C1 segment of cervical spinal cord (tissue), 14 donors: Measurements from ENCODE around the gene INO80B.
"Not testable (repeated sequence)": the region's sequence is repeated elsewhere in the genome, so short reads cannot be mapped to it uniquely, and the experiment has no call there.

ENCODE experiments used
- DNase-seq, 14 donors: peaks; one replicate each; lab custom pipeline; 2025; lab: John Stamatoyannopoulos, UW

The INO80B gene

DNA sequence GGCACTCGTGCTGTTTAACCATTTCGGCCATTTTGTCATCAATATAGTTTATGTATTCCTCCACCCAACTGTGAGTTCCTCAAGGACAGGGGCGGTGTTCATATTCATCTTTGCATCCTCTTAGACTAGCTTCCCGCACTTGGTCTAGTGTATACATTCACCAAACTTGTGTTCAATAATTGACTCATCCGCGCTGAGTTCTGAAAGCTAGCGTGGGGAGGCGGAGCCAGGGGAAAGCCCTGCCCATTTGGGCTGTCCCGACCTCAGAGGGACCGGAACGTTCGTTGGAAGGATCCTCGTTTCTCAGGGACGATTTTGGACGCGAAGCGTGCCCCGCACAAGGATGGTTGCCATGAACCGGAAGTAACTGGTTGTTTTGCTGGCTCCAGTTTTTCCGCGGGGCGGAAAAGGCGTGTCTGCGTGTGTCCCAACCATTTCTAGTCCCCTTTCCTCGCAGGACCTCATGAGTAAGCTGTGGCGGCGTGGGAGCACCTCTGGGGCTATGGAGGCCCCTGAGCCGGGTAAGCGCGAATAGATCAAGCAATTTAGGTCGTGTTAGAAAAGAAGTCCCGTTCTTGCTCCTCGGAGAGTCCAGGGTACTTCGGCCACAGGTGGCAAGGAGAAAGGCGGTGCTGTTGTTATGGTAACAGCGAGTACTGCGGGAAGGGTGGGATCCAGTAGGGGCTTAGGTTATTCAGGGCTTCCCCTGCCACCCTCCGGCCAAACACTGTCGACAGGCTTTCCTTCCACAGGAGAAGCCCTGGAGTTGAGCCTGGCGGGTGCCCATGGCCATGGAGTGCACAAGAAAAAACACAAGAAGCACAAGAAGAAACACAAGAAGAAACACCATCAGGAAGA lies at the start of gene INO80B:
INO80B (plus strand) TSS at position 434 of the 858 bp plus-strand sequence; CDS start at position 464, 30 bp downstream.
- peak; percentile 68 to 97 (median 94) for DNase-seq

DNA sequence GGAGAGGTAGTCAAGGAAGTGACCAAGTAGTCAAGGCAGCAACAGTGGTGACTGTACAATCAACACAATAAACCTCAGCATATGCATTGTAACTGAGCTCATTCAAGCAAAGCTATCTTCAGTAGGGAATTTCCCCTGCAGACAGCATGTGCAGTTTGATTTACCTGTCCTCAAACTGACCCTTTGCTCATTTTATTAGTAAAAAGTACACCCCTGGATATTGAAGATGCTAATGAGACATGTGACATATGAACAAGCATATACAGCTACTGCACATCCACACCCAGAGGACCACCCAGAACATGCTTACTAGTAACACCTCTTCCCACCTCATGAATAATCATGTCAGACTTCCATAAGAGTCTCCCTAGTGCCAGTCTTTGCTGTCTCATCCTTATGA lies 48.9 kb upstream of the INO80B start:
- no peak for DNase-seq

DNA sequence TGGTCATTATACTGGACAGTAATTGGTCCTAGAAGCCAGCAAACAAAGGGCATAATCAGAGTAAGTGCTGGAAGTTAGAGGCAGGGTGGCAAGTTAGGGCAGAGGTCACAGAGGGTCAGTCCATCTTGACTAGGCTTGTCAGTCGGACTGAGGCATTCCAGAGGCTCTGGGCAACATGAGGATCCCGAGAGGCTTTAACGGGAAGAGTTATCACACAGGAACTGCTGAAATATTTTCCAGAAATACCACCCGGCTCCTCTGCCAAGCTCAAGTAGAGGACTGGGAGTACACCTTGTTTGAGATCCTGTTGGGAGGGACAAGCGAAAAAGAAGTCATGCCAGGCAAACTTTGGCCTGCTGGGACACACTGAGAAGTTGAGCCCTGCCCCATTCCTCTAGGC lies 47.2 kb upstream of the INO80B start:
- no peak for DNase-seq

DNA sequence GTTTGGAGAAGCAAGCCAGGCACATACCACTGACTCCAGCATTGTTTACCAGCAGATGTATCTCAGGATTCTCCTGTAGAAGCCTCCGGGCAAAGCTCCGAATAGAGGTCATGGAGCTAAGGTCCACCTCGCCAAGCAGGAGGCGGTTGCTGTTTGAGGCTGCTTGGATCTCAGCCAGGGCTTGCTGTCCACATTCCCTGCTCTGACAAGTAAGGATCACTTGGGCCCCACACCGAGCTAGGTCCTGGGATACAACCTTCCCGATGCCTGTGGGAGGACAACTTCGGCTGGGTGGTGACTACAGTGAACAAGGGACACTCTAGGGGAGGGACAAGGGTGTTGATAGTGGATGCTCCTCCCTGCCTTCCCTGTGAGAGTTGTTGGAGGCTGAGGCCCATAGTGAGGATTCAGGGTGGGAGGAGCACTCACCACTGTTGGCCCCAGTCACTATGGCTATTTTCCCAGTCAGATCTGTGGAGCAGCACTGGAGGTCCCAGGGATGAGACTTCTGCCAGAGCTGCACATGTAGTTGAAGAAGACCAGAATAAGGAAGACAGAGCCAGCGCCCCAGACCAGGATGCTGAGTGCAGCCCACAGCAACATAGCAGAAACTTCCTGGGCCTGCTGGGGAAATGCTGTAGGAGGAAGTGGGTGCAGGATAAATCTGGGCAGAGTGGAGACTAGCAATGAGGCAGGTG lies 41.7 kb upstream of the INO80B start:
- DNase-seq = no peak

DNA sequence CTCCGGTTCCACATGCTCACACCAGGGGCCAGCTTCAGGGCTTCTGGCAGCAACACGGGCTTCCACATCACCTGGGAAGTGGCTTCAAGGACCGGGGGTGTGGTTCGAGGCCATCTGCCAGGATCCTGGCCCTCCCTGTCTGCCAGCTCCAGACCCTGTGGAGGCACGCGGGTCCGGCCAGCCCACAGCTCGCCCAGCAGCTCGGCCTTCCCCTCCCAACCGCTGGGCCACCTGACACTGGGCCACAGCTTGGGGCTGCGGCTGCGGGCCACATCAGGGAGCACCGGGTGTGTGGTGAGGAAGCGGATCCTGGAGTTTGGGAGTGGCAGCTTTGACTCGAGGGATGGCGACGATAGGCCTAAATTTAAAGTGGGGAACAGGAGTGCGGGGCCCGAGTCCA lies 40.4 kb upstream of the INO80B start:
- DNase-seq = peak in 1 of 14 donors; percentile 36

DNA sequence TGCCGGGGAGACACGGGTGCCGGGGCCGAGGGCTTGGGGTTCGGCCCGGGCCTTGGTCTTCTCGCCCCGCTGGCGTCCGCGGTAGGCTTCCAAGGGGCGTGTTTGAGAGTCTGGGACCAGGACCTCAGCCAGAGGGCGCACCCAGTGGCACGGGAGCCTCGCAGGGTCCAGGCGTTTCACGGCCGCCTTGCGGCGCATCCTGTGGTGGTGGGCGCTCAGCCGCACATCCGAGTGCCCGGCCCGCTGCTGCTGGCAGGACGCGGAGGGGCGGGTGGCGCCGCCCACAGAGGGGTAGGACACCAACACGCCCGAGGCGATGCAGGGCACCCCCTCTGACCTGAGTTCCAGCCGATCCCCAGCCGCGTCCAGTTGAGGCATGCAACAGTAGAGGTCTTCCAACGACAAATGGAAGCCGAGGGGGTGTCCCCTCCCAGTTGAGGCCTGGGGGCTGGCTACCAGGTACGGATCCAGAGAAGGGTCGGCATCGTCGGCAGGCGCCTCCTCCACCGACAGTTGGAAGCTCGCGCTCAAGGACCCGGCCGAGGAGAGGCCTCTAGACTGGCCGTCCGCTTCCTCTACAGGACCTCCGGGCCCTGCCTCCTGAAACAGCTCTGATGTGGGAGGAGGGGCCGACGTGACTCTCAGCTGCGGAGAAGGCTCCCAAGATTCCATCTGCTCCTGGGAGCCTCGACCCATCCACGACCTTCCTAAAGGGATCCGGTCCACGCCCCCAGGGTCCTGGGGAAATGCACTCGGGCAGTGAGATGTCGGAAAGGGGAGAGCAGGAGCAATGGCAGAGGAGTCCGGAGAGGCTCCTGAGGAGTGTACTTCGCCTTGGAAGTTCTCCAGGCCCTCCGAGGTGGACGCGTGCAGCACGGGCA lies 39.8 kb upstream of the INO80B start:
- DNase-seq = peak in 4 of 14 donors; percentile 31 to 73 (median 38)

DNA sequence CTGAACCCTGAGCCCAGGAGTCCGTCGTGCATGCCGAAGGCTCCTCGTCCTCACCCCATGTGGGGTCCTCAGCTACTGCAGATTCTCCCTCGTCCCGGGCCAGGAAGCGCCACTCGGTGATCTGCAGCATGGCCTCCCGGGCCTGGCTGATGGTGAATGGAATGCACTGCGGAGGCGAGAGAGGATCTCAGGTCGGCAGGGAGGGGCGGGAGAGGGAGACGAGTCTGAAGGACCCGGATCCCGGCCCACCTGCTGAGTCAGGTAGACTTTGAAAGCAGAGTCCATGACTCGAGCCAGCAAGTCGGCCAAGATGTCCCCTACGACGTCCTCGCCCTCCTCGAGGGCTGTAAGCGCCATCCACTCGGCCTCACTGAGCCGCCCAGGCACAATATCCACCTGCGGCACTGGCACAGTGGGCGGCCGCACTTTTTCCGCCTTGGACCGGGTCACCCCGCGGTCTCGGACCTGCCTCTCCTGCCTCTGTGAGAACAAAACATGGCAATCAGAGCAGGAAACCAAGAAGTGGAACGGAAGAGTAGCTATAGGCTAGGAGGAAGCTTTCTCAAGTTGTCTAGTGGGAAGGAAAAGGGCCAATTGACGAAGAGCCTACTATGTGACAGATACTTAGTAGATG lies 39.0 kb upstream of the INO80B start:
- DNase-seq = peak in 1 of 14 donors; percentile 60

DNA sequence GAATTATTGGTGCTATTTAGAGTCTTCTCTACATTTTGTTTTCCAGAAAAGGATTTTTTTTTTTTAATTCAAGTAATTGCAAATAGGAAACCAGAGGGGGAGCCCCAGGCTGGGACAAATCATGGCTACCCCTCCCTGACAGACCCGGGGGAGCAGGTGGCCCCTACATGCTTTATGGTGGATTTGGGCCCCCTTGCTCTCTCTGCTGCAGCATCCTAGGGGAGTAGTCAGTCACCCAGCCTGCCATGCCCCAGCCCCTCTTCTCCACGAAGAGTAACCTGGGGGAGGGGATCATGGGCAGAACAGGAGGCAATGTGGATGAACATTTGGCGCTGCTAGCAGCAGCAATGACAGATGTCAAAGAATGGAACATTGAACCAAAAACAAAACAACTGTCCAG lies 38.1 kb upstream of the INO80B start:
- DNase-seq = no peak

DNA sequence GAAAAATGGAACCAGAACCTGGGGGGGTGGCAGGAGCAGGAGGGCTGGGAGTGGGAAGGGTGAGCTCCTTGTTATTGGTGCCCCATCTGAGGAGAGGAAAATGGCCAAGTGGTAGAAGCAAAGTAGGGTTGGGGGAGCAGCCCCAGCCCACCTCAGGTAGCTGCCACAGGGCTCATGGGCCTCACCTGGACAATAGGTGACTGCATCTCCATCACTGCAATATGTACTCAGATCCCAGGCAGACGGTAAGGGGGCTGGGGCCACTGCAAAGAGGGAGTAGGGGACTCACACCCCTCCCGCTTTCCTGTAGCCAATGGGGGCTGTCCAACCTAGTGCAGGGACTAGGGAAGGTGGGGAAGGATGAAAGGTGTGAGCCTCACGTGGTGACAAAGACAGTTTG lies 37.7 kb upstream of the INO80B start:
- DNase-seq = no peak

DNA sequence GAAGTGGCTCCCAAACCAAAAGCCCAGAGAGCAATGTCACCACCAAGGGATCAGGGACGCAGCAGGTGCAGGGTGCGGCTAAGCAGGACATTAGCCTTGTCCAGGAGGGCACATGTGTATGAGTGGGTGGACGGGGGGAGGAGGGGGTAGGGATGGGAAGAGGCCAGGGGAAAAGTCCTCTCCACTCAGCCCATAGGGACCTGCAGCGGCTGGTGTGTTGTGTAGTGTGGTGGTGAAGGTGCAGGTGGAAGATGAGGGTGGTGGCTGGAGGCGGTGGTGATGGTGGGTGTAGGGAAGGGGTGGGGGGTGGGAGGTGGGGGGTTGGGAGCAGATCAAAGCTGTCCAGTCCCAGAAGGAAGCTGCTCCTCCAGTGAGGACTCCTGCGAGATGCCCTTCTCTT lies 37.1 kb upstream of the INO80B start:
- DNase-seq = no peak

DNA sequence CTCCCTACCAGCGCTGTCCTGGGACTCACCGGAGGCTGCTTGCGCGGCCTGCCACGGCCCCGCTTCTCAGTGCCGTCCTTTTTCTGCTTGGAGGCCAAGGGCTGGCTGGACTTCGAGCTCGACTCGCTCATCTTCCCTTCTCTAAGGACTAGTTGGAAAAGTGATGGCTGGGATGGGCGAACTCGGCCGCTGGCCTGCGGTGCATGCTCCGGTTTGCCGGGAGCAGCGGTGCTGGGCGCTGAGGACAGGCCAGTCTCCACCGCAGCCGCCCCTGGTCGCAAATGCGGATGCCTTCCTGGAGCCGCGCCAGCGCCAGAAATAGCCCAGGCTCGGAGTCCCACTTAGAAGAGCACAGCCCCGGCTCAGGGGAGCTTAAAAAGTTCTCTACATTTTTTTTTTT lies 36.6 kb upstream of the INO80B start:
- DNase-seq = no peak

DNA sequence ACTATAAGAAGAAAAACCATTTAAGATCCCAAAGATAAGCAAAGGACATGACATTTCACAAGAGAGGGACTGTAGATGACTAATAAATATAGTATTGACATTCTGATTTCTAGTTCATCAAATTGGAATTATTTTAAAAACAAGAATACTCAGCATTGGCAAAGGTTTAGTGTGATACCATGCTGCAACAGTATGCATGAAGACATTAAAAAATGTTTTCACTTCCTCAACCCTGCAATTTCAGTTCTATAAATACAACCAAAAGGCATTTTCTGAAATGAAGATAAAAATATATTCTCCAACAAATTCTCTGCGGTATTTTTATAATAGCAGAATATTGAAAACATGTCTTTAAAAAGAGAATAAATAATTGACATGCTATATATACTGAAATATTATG lies 35.5 kb upstream of the INO80B start:
- no peak for DNase-seq

DNA sequence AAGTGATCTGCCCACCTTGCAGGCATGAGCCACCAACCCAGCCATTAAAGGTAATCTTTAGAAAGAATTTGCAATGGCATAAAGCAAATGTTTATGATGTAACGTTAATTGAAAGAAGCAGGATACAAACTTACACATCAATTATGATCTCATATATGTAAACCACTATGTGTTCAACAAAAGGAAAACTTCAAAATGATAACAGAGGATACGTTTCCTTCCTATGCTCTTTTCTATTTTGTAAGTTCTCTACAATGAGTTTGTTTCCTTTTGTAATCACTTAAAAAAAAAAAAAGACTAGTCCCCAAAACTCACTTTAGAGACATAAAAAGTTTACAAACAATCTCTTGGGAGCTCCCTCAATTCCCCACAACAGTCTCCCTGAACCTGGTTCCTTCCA lies 34.9 kb upstream of the INO80B start:
- DNase-seq = no peak

DNA sequence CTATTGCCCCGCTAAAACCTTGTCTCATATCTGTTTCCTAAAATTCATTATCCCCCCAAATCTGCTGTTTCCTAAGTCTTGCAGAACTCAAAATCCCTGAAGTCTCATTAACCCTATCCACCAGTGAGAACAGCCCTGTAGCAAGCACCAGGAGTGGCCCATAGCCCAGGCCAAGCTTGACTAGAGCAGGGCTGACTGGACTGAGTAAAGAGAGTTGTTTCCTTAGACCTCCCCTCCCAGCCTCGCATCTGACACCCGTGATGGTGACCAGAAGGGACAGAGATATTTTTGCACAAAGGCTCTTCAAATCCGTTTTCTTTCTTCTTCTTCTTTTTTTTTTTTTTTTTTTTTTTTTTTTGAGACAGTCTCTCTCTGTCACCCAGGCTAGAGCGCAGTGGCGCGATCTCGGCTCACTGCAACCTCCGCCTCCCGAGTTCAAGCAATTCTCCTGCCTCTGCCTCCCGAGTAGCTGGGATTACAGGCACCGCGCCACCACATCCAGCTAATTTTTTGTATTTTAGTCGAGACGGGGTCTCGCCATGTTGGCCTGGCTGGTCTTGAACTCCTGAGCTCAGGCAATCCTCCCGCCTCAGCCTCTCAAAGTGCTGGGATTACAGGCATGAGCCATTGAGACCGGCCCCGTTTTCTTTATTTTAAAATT lies 34.3 kb upstream of the INO80B start:
- not testable (repeated sequence) for DNase-seq

DNA sequence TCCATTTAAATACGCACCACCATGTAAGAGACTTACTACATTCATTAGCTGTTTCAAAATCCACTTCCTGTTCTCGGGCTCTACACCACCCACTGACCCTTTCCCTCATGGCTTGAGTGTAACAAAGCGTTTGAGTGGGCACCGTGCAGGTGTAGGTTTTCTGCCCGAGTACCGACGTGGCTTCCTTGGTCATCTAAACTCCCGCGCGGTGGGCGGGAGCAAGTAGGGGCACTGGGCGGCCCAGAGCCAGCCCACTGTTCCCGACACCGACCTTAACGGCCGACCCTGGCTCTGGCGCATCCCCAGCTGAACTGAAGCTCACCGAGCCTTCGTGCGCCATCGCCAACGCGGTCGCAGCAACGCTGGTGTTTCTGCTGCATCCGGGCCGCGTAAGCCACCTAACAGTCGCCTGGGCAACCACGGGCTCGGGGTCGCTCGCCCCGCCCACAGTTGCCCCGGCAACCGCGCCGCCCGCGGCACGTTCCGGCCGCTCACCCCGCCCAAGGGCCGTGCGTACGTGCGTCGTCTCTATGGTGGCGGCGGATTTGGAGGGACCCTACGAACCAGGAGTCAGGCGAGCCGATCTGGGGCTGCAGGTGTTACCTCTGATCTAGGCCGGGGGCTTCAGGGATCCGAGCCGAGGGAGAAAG lies 33.5 kb upstream of the INO80B start, which contains the start of the genes C2orf81 and WDR54:
C2orf81 (minus strand) TSS at position 399 of the 650 bp plus-strand sequence; CDS start at position 340, 59 bp downstream.
WDR54 (plus strand) TSS at position 510 of the 650 bp plus-strand sequence. CDS start 424 bp downstream, outside the sequence.
- peak in 9 of 14 donors; percentile 18 to 89 (median 42) for DNase-seq

DNA sequence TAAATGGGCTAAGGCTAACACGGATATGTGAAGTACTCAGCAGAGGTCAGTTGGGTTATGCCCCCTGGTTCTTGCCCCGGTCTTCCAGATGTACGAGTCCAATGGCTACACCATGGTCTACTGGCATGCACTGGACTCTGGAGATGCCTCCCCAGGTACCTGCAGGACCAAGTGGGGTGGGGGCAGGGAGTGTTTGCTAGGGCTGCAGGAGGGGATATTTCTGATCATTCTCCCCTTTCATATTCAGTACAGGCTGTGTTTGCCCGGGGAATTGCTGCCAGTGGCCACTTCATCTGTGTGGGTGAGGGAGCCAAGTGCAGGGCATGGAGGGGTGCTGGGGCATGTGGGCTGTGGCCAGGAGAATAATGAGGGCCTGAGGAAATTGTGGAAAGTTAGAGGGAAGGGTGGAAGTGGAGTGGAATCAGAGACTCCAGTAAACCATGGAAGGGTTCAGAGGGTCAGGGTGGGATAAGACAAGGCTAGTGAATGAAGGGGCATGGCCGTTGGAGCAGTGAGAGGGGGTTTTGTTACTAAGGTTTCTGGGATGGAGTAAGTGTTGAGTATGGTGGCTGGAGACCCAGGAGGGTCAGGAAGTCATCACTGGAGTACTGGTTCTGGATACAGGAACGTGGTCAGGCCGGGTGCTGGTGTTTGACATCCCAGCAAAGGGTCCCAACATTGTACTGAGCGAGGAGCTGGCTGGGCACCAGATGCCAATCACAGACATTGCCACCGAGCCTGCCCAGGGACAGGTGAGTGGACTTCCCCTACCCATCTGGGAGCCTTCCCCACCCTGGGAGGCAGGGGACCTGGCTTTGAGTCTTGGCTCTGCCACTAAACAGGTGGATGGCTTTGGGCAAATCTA lies 31.4 kb upstream of the INO80B start:
- DNase-seq = no peak

DNA sequence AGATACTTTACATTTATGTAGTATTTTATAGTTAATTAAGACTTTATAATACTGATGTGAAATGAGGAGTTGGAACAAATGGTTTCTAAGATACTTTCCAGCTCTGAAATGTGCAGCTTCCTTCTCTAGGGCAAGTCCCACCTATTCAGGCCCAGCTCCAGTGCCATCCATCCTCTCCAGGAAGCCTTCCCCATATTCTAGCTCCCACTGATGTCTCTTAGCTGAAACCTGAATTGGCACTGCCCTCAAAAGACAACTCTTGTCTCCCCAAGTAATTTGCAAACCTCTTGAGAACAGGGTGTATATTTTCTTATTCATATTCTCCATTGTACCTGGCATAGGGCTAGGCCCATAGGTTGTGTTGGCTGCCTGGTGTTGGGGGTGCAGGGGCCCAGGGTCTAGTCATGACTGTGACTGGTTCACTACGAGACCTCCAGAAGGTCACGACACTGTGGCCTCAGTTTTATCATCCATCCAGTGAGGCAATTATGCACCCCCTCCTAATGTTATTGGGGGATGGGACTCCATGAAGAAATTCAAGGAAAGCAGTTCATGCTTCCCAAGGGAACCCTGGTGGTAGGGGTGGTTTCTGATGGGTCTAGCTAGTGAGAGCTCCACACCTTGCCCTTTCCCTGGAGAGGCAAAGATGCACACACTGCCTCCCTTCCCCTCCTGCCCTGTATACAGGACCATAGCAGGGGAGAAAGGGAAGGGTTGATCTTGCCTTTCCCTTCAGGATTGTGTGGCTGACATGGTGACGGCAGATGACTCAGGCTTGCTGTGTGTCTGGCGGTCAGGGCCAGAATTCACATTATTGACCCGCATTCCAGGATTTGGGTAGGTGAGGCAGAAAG lies 30.5 kb upstream of the INO80B start:
- DNase-seq = no peak

DNA sequence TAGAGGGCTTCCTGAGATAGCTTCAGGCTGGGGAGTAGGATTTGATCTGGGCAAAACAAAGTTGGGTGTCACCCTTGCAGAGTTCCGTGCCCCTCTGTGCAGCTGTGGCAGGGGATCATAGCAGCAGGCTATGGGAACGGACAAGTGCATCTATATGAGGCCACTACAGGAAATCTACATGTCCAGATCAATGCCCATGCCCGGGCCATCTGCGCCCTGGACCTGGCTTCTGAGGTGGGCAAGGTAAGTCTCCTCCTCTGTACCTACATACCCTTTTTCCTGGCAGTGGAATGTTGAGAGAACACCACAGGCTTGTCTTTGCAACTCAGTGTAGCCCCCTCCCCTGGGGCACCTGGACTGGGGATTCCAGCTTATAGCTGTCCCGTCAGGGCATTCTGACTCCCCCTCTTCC lies 29.9 kb upstream of the INO80B start:
- DNase-seq = no peak
